Activated CD8-positive, alpha-beta memory T cell treated with anti-CD3 and anti-CD28 coated beads, Interleukin-2, amount 10 ng/mL, durations not matched to agents 7 days and 5 days (primary cell): Measurements from ENCODE around the gene RALGAPA1. TPM values are rescaled to one million over a fixed set of nuclear protein-coding genes. Genes with fewer than 3 reads are reported as not detected.

Experiments used
- total RNA-seq, 2 experiments: library from RNA; stranded (reverse); gene quantifications; one replicate each; pipeline ENCODE4 v1.2.3, GENCODE V29; 2021

Gene RALGAPA1
- total RNA-seq, 2 experiments from 2014 or later = 29.3 to 34.8 TPM

Other genes starting within 250 kb of the RALGAPA1 start
- gene BRMS1L, start 17.0 kb upstream of the RALGAPA1 start, total RNA-seq = 1 to 10 TPM; 4.0 to 5.3 TPM